Embryonic facial prominence (tissue), 1 donor: ENCODE data around the gene ABCF2.
A peak's percentile ranks its signal among the peaks of the same experiment; 100 is the strongest.

ENCODE experiments used
- DNase-seq: peaks from one replicate; pipeline ENCODE4 v3.0.0-alpha.2; 2016; ENCODE audit errors: extremely low spot score

Gene ABCF2

DNA sequence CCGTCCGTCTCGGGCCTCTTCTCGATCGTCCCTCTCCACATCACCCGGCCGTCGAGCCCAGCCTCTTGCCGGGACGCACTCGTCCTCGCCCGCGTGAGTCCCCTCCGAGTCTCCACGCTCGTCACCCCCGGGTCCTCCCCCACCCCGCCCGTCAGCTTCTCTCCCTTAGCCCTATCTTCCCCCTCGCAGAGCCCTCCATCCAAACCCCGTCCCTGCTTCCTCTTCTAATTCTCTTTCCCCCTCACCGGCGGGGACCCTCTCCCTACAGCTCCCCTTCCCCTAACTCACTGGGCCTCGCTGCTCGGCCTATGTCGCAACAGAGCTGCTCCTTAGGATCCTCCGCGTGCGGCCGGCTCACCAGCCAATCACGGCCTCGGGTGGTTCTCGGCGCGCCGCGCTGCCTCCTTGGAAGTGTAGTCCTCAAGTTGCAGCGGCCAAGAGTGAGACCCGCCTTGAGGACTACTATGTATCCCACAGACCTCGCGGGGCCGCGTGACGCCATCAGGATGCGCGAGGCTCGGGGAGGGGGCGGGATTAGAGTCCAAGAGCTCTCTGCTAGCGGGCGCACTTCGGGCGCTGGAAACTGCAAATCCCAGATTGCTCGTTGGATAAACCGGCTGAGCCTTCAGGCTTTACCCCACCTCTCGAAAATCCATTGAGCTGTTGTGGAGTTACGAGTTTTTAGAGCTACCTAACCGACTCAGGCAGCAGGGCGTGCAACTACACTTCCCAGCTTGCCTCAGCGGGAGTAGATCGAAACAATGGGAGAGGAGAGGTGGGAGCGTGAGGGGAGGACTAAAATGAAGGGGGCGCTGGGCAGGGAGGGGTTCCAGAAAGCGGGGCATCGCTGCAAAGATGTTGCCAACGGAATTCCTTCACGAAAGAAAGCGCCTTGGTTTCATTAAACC lies at the start of gene ABCF2:
TSS of gene ABCF2 (minus strand) at position 331 of the 908 bp plus-strand sequence. CDS start 747 bp downstream, outside the sequence.
- peak; percentile 96 for DNase-seq

- DNase-seq = no peak
These were observed 49.0 kb upstream of the ABCF2 start for GRCh38 chr7:151275813-151276577.

DNA sequence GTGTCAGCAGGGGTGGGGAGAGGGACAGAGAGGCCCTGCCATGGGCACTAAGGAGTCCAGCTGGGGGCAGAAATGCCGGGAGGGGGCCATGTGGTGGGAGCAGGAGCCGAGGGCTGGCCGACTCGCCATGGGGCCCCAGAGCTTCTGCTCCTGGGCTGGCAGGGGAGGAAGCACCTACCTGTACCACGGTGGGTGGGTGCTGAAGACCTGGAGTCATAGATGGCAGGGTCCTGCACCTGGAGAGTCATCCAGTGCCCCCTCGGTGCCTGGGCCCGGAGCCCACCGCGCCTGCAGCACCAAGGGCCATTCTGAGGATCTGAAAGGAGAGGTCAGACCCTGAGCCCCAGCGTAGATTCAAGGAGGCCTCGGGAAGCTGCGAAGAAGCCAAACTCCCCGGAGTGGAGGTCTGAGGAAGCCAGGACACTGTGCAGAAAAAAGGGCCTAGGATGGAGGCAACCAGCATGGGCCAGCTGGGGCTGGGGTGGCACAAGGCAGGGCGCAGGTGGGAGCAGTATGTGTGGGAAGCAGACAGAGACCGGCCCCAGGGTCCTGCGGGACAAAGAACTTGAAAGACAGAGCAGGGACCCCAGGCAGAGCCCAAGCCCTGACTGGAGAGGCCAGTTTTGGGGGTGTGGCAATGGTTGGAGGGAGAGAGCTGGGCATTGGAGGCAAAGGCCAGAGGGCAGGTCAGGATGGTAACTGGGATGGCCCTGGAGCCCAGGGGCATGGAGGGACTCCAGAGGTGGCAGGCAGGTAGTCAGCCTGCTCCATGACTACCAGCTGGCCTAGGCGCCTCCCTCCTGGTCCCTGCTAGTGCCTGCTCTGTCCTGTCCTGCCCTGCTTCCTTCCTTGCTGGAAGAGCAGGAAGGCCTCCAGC lies 48.2 kb upstream of the ABCF2 start:
- no peak for DNase-seq

DNA sequence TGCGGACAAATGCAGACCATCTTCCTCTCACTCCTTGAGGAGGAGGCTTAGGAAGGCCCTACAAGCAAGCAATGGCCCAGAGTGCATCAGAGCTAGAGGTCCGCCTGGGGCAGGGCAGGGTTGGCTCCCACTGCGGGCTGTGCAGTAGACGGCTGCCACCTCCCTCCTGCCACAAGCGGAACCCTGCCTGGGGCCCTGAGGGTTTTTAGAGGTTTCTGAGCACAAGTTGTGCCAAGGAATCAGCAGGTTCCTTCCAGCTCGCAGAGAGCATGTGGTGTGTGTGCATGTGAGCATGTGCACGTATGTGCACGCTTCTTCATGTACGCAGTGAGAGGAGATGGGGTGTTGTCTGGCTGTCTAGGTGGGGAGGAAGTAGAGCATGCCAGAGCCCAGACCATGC lies 47.4 kb upstream of the ABCF2 start:
- DNase-seq = no peak

GRCh38 chr7:151273651-151274390 lies 46.8 kb upstream of the ABCF2 start:
- no peak for DNase-seq

- no peak for DNase-seq
These were observed 45.9 kb upstream of the ABCF2 start for GRCh38 chr7:151272877-151273276.

DNA sequence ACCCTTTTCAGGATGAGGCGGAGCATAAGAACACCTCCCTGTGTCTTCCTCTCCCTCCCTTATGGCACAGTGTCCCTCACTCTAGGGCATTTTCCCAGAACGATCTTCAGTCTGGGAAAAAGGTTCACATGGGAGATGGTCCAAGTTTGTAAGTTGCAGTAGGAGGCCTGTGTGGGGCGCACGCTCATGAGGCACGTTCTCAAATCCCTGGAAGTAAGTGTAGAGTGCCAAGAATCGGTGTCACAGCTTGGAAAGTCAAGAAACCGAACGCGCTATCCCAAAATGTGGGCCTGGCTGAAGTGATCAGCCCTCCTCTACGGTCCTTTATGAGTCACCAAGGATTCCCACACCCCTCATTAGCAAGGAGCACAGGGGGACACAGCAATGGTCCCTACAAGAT lies 45.4 kb upstream of the ABCF2 start:
- no peak for DNase-seq

GRCh38 chr7:151271699-151272355 lies 44.8 kb upstream of the ABCF2 start:
- DNase-seq = no peak

GRCh38 chr7:151269511-151269910 lies 42.5 kb upstream of the ABCF2 start:
- no peak for DNase-seq

- no peak for DNase-seq
These were observed 38.4 kb upstream of the ABCF2 start for GRCh38 chr7:151265351-151265931.

DNA sequence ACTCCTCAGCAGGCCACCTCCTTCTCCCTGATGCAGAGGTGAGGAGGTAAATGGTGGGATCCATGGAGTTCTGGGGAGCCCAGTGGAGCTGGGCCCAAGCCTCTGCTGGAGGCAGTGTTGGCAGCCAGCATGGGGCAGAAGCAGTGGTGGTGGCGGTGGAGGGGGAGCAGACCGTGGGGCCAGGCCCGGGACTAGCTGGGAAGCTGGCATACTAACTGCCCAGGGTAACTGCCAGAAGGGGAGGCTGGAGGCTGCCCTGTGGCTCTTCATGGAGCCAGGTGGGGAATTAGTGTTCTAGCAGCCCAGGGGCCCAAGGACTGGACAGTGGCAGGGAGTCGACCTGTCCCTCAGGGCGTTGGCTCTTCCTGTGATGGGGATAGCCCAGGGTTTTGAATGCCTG lies 37.6 kb upstream of the ABCF2 start:
- DNase-seq = no peak

DNA sequence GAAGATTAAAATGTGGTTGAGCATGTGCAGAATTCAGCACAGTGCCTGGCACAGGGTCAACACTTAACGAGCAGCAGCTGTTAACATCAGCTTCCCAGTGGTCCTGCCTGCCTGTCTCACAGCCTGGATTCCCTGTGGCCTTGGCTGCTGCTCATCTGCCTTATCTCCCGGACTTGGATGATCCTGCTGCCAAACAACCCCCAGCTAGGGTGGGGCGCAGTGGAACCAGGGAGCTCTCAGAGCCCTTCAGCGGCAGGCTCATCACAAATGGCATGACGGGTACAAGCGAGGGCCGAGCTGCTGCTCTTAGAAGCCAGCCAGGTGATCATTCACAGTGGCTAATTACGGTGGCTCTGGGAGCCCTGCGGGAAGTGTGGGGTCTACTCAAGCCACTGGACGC lies 34.5 kb upstream of the ABCF2 start:
- no peak for DNase-seq

DNA sequence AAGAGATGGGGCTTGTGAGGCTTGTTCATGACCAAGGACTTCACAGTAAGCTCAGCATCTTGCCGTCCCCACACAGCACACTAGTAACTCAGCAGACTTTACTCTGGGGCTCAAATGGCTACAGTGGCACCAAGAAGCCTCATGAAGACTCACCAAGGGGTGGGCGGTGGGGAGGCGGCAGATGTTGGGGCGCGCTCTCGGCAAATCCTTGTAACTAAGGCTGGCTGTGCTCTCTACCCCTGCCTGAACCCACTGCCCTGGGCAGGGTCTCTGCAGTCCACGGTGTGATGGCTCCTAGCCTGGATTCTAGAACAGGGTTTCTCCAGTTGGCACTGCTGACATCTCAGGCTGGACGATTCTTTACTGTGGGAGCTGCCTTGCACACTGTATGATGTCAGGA lies 33.9 kb upstream of the ABCF2 start:
- no peak for DNase-seq

GRCh38 chr7:151260471-151260870 lies 33.5 kb upstream of the ABCF2 start:
- DNase-seq = no peak

DNA sequence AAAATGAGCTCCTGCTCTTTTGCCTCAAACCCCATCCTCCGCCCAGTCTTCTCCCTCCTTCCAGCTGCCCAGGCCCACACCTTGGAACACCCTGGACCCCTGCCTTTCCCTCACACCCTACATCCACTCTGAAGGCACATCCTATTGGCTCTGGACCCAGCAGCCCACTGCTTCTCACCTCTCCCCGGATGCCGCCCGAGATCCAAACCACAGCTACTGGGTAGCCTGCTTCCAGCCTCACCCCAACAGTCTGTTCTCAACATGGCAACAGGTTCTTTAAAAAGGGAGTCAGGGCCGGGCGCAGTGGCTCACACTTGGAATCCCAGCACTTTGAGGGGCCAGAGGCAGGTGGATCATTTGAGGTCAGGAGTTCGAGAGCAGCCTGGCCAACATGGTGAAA lies 31.0 kb upstream of the ABCF2 start:
- DNase-seq = no peak

DNA sequence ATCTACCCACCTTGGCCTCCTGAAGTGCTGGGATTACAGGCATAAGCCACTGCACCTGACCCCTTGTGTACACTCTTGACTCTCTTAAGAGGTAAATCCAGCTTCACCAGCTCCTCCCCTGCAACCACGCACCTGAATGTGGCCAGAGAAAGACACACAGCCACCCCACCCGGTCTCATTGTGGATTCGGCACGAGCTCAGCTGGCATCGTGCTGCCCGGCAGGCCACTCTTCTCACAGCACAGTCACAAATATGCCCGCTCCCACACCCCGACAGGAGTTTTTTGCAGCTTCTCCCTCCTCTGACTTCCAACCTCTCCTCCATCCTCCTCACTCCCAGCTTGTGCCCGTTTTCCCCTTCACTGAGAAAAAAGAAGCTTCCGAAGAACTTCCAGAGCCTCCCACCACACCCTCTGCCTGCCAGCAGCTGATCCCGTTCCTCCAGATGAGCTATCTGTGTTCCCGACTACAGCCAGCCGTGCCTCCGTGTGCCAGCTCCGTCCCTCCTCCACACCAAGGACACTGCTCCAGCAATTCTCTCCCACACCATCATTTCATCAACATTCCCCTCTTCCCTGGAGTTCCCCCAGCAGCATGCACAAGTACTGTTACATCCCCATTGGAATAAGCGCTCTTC lies 29.5 kb upstream of the ABCF2 start:
- no peak for DNase-seq

- DNase-seq = no peak
These were observed 28.4 kb upstream of the ABCF2 start for GRCh38 chr7:151255390-151255789.

GRCh38 chr7:151254851-151255250 lies 27.8 kb upstream of the ABCF2 start:
- DNase-seq = no peak

DNA sequence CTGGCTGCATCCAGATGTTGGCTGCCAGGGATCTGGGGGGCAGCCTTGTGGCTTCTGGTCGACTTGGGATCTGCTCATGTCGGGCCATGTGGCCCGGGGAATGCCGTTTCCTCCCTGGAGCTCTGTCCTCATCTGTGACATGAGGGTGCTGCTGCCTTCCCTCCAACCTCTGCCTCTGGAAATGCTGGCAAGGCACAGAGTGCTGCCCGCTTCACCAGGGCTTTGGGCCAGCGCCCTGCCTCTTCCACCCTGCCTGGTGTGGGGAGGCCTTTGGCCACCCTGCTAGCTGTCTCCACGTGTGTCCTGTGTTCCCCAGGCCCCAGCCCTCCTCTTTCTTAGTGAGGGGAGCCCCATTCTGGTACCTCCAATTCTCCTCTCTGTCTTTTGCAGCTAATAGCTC lies 27.3 kb upstream of the ABCF2 start:
- no peak for DNase-seq
